Glomerular visceral epithelial cell (primary cell): Measurements from ENCODE around the gene FAM9A.
A peak's percentile ranks its signal among the peaks of the same experiment; 100 is the strongest.
"Not testable (repeated sequence)": the region's sequence is repeated elsewhere in the genome, so short reads cannot be mapped to it uniquely, and the experiment has no call there.

ENCODE experiments used
- DNase-seq: peaks from one replicate; pipeline ENCODE4 v3.0.0-alpha.2; 2016; ENCODE audit errors: extremely low spot score

Gene FAM9A

GRCh38 chrX:8803326-8803725 lies 2.1 kb upstream of the FAM9A start:
- DNase-seq, result peak; percentile 44

GRCh38 chrX:8800351-8800750 lies 832 bp downstream of the FAM9A start:
- DNase-seq, result not testable (repeated sequence)

GRCh38 chrX:8799281-8799680 lies 1.9 kb downstream of the FAM9A start:
- not testable (repeated sequence) for DNase-seq

- DNase-seq, result not testable (repeated sequence)
Observed at GRCh38 chrX:8798702-8799101, 2.5 kb downstream of the FAM9A start.

GRCh38 chrX:8787119-8787518 lies 14.1 kb downstream of the FAM9A start:
- DNase-seq, result not testable (repeated sequence)

- DNase-seq, result no peak
Observed at GRCh38 chrX:8784162-8784561, 17.0 kb downstream of the FAM9A start.

GRCh38 chrX:8783714-8784098 lies 17.5 kb downstream of the FAM9A start:
- DNase-seq, result no peak

GRCh38 chrX:8783097-8783713 lies 18.0 kb downstream of the FAM9A start:
- DNase-seq, result peak; percentile 1

GRCh38 chrX:8782595-8782994 lies 18.6 kb downstream of the FAM9A start:
- DNase-seq, result no peak

GRCh38 chrX:8781921-8782320 lies 19.3 kb downstream of the FAM9A start:
- not testable (repeated sequence) for DNase-seq

- no peak for DNase-seq
Observed at GRCh38 chrX:8773117-8773516, 28.1 kb downstream of the FAM9A start.

- DNase-seq, result peak; percentile 1
Observed at GRCh38 chrX:8760021-8760420, 41.2 kb downstream of the FAM9A start.

- DNase-seq, result not testable (repeated sequence)
Observed at GRCh38 chrX:8758706-8759105, 42.5 kb downstream of the FAM9A start.

- DNase-seq, result peak; percentile 64
Observed at GRCh38 chrX:8757609-8758389, 43.4 kb downstream of the FAM9A start.

GRCh38 chrX:8755813-8756212 lies 45.4 kb downstream of the FAM9A start:
- no peak for DNase-seq

- no peak for DNase-seq
Observed at GRCh38 chrX:8755116-8755515, 46.1 kb downstream of the FAM9A start.

- DNase-seq, result peak; percentile 16
Observed at GRCh38 chrX:8749697-8750096, 51.5 kb downstream of the FAM9A start.

- DNase-seq, result peak; percentile 33
Observed at GRCh38 chrX:8748855-8749254, 52.3 kb downstream of the FAM9A start.

GRCh38 chrX:8743126-8743732 lies 58.0 kb downstream of the FAM9A start:
- peak; percentile 45 for DNase-seq

- no peak for DNase-seq
Observed at GRCh38 chrX:8741981-8742380, 59.2 kb downstream of the FAM9A start.
